Tibial artery (tissue), 4 donors: ENCODE data around the gene CTSC.

ENCODE experiments used
- DNase-seq, 2 donors: peaks; one replicate each; pipeline ENCODE4 v3.0.0-alpha.2; 2019
- H3K27ac ChIP-seq, 2 donors: fragments of 200-600 bp; sonication (generic) in 1 of 2; 1 replicate in 1 of 2; 2 replicates in 1 of 2; pipeline ENCODE4 v1.5.1; 2018 to 2019; ENCODE audit warnings: mild to moderate bottlenecking in 1 of 2
- H3K27me3 ChIP-seq, 2 donors: fragments of 200-600 bp; sonication (generic) in 1 of 2; one replicate each; pipeline versions ENCODE4 v1.5.1 to v1.6.0; 2016 to 2019
- H3K36me3 ChIP-seq, 3 donors: fragments of 200-600 bp; sonication (generic) in 2 of 3; one replicate each; pipeline ENCODE4 v1.5.1; 2016 to 2019; ENCODE audit warnings: mild to moderate bottlenecking in 2 of 3
- H3K4me1 ChIP-seq, 4 donors: fragments of 200-600 bp; sonication (generic) in 2 of 4; 1 replicate in 3 of 4; 2 replicates in 1 of 4; pipeline ENCODE4 v1.5.1; 2016 to 2019
- H3K4me3 ChIP-seq, 2 donors: fragments of 200-600 bp; sonication (generic) in 1 of 2; 1 replicate in 1 of 2; 2 replicates in 1 of 2; pipeline ENCODE4 v1.5.1; 2018 to 2019; ENCODE audit warnings: mild to moderate bottlenecking in 2 of 2
- H3K9me3 ChIP-seq, 3 donors: fragments of 200-600 bp; sonication (generic) in 1 of 3; one replicate each; pipeline ENCODE4 v1.5.1; 2016 to 2019
- intact Hi-C: fragments of 100-400 bp; cut with DNase I; formaldehyde crosslinking; loops from one replicate; pipeline ENCODE4 v1.15.0; 2023; ENCODE audit warnings: low total_unique reads
- TF ChIP-seq, protein P1 (sequence below), 2 experiments: fragments of 200-600 bp in 1 of 2; fragments of 450-650 bp in 1 of 2; IDR thresholded peaks; one replicate each; pipeline ENCODE4 v1.5.1; 2017 to 2019; ENCODE audit warnings: antibody characterized with exemption in 2 of 2, mild to moderate bottlenecking in 1 of 2, moderate library complexity in 1 of 2

Gene CTSC

DNA sequence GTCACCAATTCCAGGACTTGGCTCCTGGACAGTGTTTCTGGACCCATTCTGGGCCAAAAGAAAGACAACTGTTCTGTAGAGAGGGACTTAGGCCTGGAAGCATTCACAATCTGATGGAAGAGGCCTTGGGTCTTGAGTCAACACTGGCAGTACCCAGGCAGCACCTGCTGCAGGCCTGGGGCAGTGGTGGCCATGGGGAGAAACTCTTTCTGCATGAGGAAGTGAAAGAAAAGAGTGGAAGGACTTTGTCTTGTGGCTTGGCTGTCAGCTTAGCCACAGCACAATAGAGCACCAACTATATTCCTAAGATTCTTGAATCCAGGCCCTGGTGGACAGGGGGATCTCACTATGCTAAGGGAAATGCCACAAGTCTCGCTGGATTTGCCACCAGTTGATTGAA, 70.6 kb downstream of the CTSC start:
- TF ChIP-seq, protein P1, sequence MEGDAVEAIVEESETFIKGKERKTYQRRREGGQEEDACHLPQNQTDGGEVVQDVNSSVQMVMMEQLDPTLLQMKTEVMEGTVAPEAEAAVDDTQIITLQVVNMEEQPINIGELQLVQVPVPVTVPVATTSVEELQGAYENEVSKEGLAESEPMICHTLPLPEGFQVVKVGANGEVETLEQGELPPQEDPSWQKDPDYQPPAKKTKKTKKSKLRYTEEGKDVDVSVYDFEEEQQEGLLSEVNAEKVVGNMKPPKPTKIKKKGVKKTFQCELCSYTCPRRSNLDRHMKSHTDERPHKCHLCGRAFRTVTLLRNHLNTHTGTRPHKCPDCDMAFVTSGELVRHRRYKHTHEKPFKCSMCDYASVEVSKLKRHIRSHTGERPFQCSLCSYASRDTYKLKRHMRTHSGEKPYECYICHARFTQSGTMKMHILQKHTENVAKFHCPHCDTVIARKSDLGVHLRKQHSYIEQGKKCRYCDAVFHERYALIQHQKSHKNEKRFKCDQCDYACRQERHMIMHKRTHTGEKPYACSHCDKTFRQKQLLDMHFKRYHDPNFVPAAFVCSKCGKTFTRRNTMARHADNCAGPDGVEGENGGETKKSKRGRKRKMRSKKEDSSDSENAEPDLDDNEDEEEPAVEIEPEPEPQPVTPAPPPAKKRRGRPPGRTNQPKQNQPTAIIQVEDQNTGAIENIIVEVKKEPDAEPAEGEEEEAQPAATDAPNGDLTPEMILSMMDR (IDR thresholded peaks at IDR 0.05) = no peak
- no peak for DNase-seq
- H3K27ac ChIP-seq = no peak overlapping the region
- intact Hi-C loops = no loop called here
- peaks cover 0 to 6% (median 0%) of the 10 kb centered on the region in 4 donors for H3K4me1 ChIP-seq
- H3K36me3 ChIP-seq = no peaks in the 10 kb centered on the region
- H3K27me3 ChIP-seq = no peaks in the 10 kb centered on the region
- H3K4me3 ChIP-seq = no peak overlapping the region
- H3K9me3 ChIP-seq = peaks cover 0 to 4% (median 0%) of the 10 kb centered on the region in 3 donors

DNA sequence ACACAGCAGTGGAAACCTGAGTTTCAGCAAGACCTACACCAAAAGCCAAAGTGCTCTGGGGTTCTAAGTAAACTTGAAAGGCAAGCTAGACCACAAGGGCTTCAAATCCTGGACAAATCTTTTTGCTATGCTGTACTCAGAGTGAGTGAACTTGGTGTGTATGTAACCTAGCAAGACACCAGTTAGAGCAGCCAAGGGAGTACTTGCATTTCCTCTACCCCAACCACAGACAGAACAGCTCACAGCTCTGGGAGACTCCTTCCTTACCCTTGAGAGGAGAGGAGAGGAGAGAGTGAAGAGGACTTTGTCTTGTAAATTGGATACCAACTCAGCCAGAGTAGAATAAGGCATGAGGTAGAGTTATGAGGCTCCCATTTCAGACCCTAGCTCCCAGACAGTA, 71.4 kb downstream of the CTSC start:
- TF ChIP-seq, protein P1 (IDR thresholded peaks at IDR 0.05) = no peak
- intact Hi-C loops = no loop called here
- Histone ChIP-seq H3K4me3 (no peak overlapping the region), H3K36me3 (no peaks in the 10 kb centered on the region), H3K4me1 (peaks cover 0 to 6% (median 0%) of the 10 kb centered on the region in 4 donors), H3K9me3 (peaks cover 0 to 4% (median 0%) of the 10 kb centered on the region in 3 donors), H3K27ac (no peak overlapping the region), H3K27me3 (no peaks in the 10 kb centered on the region)
- DNase-seq = no peak

DNA sequence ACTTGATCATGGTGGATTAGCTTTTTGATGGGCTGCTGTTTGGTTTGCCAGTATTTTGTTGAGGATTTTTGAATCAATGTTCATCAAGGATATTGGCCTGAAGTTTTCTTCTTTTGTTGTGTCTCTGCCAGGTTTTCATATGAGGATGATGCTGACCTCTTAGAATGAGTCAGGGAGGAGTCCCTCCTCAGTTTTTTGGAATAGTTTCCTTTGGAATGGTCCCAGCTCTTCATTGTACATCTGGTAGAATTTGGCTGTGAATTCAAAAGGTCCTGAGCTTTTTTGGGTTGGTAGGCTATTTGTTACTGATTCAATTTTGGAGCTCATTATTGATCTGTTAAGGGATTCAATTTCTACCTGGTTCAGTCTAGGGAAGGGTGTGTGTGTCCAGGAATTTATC, 78.1 kb downstream of the CTSC start:
- Histone ChIP-seq H3K4me1 (no peaks in the 10 kb centered on the region), H3K36me3 (no peaks in the 10 kb centered on the region), H3K9me3 (peaks cover 6 to 22% (median 14%) of the 10 kb centered on the region in 3 donors), H3K27ac (no peak overlapping the region), H3K27me3 (no peaks in the 10 kb centered on the region), H3K4me3 (no peak overlapping the region)
- intact Hi-C loops = no loop called here
- TF ChIP-seq, protein P1 (IDR thresholded peaks at IDR 0.05) = no peak
- no peak for DNase-seq

DNA sequence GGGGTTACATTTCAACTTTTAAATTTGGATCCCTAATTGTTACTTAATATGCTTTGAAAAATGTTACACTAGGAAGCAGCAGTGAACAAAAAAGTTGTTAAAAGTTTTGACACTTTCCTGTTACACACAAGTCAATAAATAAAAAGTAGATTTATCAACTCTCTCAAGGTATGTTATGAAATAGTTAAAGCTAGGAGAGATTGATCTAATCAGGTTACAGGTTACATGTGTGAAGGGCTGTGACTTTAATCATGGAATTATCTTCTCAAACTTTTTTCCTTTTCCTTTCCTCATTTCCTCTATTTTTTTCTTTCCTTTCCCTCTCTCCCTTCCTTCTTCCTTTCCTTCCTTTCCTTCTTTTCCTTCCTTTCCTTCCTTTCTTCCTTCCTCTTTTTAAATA, 85.3 kb downstream of the CTSC start:
- TF ChIP-seq, protein P1 (IDR thresholded peaks at IDR 0.05) = no peak
- no peaks in the 10 kb centered on the region for H3K36me3 ChIP-seq
- H3K9me3 ChIP-seq = peaks cover 0 to 9% (median 4%) of the 10 kb centered on the region in 3 donors
- H3K4me3 ChIP-seq = no peak overlapping the region
- intact Hi-C loops = no loop called here
- H3K27me3 ChIP-seq = no peaks in the 10 kb centered on the region
- H3K27ac ChIP-seq = no peak overlapping the region
- no peaks in the 10 kb centered on the region for H3K4me1 ChIP-seq
- DNase-seq = no peak

DNA sequence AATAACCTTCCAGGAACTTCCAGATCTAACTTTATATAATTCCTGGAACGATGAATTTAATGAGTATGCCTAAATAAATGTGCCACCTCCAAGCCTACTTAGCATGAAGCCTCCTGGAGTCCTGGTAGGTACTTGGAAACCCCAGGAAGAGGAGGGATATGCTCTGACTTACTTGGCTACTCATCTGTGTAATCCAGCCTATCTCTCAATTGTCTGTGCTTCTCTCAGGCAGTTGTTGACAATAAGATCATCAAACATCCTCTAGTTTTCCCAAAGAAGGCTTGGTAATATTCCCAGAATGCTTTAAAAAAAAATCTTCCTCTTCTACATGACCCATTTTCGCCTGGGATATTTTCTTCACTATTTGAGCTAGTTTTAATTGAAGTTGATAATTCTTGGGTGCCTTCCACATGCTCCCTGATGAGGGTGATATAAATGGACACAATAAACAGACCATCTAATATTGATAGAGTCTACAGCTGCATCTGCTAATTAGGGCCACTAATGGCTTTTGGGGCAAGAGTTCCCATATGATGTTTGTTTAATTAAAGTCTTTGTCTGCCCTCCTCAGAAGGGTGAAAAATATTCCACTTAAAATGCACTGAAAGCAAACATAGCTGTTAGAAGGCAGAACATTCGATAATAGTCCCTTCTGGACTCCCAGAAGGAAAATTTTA, 86.8 kb downstream of the CTSC start:
- H3K27ac ChIP-seq = no peak overlapping the region
- intact Hi-C loops = no loop called here
- H3K9me3 ChIP-seq = peaks cover 0 to 7% (median 3%) of the 10 kb centered on the region in 3 donors
- no peaks in the 10 kb centered on the region for H3K27me3 ChIP-seq
- no peak for DNase-seq
- no peaks in the 10 kb centered on the region for H3K36me3 ChIP-seq
- no peak overlapping the region for H3K4me3 ChIP-seq
- no peaks in the 10 kb centered on the region for H3K4me1 ChIP-seq
- TF ChIP-seq, protein P1 (IDR thresholded peaks at IDR 0.05) = no peak
